Measurements from ENCODE around the gene SKIC3.

The SKIC3 gene

GRCh38 chr5:95554647-95555548 is at the start of gene SKIC3, which contains the start of gene ARSK:
SKIC3 (minus strand) TSS chr5:95554977; CDS start chr5:95547150, 7,827 bp downstream.
ARSK (plus strand) TSS chr5:95555101; CDS start chr5:95555279, 178 bp downstream.
- Histone ChIP-seq H3K27me3 (replicated peaks; ENCODE audit: control insufficient read depth, insufficient read depth, low read length) (no peaks in the 10 kb centered on the region), H3K4me3 (replicated peaks; ENCODE audit: low read depth, low read length) (peak within 1 kb of the TSS; percentile 76), H3K36me3 (ENCODE audit: control insufficient read depth, insufficient read depth, low read length) (no peaks in the 10 kb centered on the region)
- TF ChIP-seq, protein P1, sequence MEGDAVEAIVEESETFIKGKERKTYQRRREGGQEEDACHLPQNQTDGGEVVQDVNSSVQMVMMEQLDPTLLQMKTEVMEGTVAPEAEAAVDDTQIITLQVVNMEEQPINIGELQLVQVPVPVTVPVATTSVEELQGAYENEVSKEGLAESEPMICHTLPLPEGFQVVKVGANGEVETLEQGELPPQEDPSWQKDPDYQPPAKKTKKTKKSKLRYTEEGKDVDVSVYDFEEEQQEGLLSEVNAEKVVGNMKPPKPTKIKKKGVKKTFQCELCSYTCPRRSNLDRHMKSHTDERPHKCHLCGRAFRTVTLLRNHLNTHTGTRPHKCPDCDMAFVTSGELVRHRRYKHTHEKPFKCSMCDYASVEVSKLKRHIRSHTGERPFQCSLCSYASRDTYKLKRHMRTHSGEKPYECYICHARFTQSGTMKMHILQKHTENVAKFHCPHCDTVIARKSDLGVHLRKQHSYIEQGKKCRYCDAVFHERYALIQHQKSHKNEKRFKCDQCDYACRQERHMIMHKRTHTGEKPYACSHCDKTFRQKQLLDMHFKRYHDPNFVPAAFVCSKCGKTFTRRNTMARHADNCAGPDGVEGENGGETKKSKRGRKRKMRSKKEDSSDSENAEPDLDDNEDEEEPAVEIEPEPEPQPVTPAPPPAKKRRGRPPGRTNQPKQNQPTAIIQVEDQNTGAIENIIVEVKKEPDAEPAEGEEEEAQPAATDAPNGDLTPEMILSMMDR (IDR thresholded peaks at IDR 0.05; ENCODE audit: insufficient read depth, low read length, poor library complexity, severe bottlenecking): peak; percentile 23
- DNase-seq (ENCODE audit: extremely low read depth, insufficient read length): peak; percentile 91

- H3K36me3 ChIP-seq (ENCODE audit: control insufficient read depth, insufficient read depth, low read length): no peaks in the 10 kb centered on the region; the same call in 1 of the 2 replicates
- no peaks in the 10 kb centered on the region for H3K27me3 ChIP-seq (replicated peaks; ENCODE audit: control insufficient read depth, insufficient read depth, low read length)
- no peak overlapping the region for H3K4me3 ChIP-seq (replicated peaks; ENCODE audit: low read depth, low read length)
- DNase-seq (ENCODE audit: extremely low read depth, insufficient read length): no peak
- TF ChIP-seq, protein P1 (IDR thresholded peaks at IDR 0.05; ENCODE audit: insufficient read depth, low read length, poor library complexity, severe bottlenecking): no peak
Measured at GRCh38 chr5:95600557-95600956, 45.8 kb upstream of the SKIC3 start.

- no peaks in the 10 kb centered on the region for H3K27me3 ChIP-seq (replicated peaks; ENCODE audit: control insufficient read depth, insufficient read depth, low read length)
- H3K36me3 ChIP-seq (ENCODE audit: control insufficient read depth, insufficient read depth, low read length): no peaks in the 10 kb centered on the region; the same call in 1 of the 2 replicates
- TF ChIP-seq, protein P1 (IDR thresholded peaks at IDR 0.05; ENCODE audit: insufficient read depth, low read length, poor library complexity, severe bottlenecking): no peak
- no peak overlapping the region for H3K4me3 ChIP-seq (replicated peaks; ENCODE audit: low read depth, low read length)
- no peak for DNase-seq (ENCODE audit: extremely low read depth, insufficient read length)
Measured at GRCh38 chr5:95599252-95599651, 44.5 kb upstream of the SKIC3 start.

GRCh38 chr5:95595289-95595931 is 40.6 kb upstream of the SKIC3 start:
- Histone ChIP-seq H3K36me3 (ENCODE audit: control insufficient read depth, insufficient read depth, low read length) (no peaks in the 10 kb centered on the region), H3K27me3 (replicated peaks; ENCODE audit: control insufficient read depth, insufficient read depth, low read length) (no peaks in the 10 kb centered on the region), H3K4me3 (replicated peaks; ENCODE audit: low read depth, low read length) (no peak overlapping the region)
- TF ChIP-seq, protein P1 (IDR thresholded peaks at IDR 0.05; ENCODE audit: insufficient read depth, low read length, poor library complexity, severe bottlenecking): no peak
- DNase-seq (ENCODE audit: extremely low read depth, insufficient read length): no peak

- Histone ChIP-seq H3K4me3 (replicated peaks; ENCODE audit: low read depth, low read length) (no peak overlapping the region), H3K27me3 (replicated peaks; ENCODE audit: control insufficient read depth, insufficient read depth, low read length) (no peaks in the 10 kb centered on the region), H3K36me3 (ENCODE audit: control insufficient read depth, insufficient read depth, low read length) (no peaks in the 10 kb centered on the region)
- DNase-seq (ENCODE audit: extremely low read depth, insufficient read length): peak; percentile 30
- TF ChIP-seq, protein P1 (IDR thresholded peaks at IDR 0.05; ENCODE audit: insufficient read depth, low read length, poor library complexity, severe bottlenecking): no peak
Measured at GRCh38 chr5:95591490-95591901, 36.7 kb upstream of the SKIC3 start.
